SKM-1 treated with dmso at 0.1 percent for 144 hours (cell line): ENCODE measurements around the gene LCN6.
"Not testable (repeated sequence)": the region's sequence is repeated elsewhere in the genome, so short reads cannot be mapped to it uniquely, and the experiment has no call there.

Experiments
- DNase-seq: peaks from one replicate; lab custom pipeline; 2025; ENCODE audit not compliant: unreplicated experiment; lab: John Stamatoyannopoulos, UW

The LCN6 gene

GRCh38 chr9:136760424-136760823 lies 12.1 kb upstream of the LCN6 start:
- no peak for DNase-seq

- DNase-seq: no peak
These were observed 11.4 kb upstream of the LCN6 start for GRCh38 chr9:136759436-136760325.

- no peak for DNase-seq
These were observed 10.7 kb upstream of the LCN6 start for GRCh38 chr9:136759001-136759400.

DNA sequence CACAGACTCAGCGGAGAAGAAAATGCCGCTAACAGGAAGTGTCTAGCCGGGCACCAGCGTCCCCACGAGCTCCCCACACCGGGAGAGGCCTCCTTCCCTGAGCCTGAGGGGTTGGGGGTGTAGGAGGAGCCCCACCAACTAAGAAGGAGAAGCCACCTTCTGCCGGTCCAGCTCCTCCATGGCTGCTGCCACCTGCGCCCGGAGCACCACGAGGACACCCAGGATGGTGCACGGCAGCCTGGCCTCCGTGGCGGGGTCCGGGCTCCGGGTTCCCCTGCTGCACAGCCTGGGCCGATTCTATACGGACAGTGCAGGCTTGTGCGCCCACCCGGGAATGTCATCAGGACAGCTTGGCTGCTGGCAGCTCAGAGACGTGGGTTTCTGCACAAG lies 9.4 kb upstream of the LCN6 start:
- no peak for DNase-seq

DNA sequence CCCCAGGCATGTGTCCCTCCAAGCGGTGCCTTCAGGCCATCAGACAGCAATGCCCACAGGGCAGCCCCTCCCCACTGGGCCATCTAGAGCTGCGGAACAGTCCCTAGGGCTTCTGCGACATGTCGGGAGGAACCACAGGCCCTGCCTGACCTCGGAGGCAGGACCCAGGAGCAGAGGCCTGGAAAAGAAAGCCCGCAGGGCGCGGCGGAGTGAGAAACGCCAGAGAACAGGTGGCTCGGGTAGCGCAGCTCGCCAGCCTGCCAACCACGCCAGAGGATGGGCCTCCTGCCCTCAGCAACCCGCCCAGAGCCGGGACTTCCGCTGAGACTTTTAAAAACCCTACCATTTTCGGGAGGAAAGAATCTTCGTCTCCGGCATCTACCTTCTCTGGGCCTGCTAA lies 9.0 kb upstream of the LCN6 start:
- no peak for DNase-seq

DNA sequence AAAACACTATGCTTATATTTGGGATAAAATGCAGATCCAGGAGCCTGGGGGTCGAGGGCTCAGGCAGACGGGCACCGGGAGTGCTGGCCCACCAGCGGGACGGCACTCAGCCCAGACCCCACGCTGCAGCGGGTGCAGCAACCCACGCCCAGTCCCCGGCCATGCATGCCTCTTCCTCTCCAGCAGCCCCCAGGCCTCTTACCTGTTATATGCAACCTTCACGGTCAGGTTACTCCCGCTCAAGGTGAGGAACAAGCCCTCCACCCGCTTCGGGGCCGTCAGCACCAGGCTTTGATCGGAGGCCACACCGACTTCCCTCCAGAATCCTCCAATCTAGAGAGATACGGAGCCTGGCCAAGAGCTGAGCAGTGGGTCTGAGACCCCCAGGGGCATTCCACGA lies 8.5 kb upstream of the LCN6 start:
- DNase-seq: no peak

DNA sequence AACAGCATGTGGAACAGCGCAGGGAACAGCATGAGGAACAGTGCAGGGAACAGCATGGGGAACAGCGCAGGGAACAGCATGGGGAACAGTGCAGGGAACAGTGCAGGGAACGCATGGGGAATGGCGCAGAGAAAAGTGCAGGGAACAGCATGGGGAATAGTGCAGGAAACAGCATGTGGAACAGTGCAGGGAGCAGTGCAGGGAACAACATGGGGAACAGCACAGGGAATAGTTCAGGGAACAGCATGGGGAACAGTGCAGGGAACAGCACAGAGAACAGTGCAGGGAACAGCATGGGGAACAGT lies 7.8 kb upstream of the LCN6 start:
- no peak for DNase-seq

DNA sequence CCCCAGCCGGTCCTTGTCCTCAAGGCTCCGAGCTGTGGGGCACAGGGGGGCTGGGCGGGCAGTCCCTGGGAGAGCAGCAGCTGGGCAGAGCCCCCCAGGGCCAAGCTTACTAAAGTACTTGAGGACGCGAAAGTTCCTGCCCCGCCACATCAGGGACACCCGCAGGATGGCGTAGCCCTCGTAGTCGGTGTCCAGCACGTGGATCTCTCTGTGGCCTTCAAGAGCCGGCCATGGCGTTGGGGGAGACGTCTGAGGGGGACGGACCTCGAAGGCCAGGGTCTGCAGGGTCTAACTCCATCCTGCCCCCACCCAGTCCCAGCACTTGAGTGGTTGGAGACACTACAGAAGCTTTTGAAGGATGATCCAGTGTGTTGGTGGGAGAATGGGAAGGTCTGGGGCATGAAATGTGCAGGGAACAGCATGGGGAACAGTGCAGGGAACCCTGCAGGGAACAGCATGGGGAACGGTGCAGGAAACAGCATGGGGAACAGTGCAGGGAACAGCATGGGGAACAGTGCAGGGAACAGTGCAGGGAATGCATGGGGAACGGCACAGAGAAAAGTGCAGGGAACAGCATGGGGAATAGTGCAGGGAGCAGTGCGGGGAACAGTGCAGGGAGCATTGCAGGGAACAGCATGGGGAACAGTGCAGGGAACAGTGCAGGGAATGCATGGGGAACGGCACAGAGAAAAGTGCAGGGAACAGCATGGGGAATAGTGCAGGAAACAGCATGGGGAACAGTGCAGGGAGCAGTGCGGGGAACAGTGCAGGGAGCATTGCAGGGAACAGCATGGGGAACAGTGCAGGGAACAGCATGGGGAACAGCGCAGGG lies 7.2 kb upstream of the LCN6 start:
- DNase-seq: not testable (repeated sequence)

- no peak for DNase-seq
These were observed 6.4 kb upstream of the LCN6 start for GRCh38 chr9:136754626-136755301.

GRCh38 chr9:136754059-136754572 lies 5.8 kb upstream of the LCN6 start:
- DNase-seq: no peak

GRCh38 chr9:136753371-136754058 lies 5.2 kb upstream of the LCN6 start:
- no peak for DNase-seq

DNA sequence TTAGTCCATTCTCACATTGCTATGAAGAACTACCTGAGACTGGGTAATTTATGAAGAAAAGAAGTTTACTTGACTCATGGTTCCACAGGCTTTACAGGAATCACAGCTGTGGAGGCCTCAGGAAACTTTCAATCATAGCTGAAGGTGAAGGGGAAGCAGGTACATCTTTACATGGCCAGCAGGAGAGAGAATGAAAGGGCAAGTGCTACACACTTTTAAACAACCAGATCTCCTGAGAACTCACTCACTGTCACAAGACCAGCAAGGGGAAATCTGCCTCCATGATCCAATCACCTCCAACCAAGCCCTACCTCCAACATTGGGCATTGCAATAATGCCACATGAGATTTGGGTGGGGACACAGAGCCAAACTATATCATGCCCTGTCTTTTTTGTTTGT lies 3.5 kb upstream of the LCN6 start:
- no peak for DNase-seq

DNA sequence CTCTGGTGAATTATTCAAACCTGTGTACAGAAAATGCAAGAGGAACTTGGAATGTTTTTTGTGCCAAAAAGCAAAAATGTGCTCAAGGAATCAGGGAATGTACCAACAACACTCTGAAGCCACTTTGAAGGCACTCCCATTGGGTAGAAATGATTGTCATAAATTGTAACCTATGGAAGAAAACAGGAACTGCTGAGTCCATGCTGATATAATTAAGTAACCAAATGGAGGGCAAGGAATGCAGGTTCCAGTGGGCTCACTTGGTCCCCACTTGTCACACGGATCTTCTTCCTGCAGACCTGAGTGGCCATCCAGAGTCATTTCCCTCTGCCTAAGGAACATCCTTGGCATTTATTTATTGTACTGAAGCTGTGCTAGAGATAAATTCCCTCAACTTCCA lies 2.9 kb upstream of the LCN6 start:
- no peak for DNase-seq

DNA sequence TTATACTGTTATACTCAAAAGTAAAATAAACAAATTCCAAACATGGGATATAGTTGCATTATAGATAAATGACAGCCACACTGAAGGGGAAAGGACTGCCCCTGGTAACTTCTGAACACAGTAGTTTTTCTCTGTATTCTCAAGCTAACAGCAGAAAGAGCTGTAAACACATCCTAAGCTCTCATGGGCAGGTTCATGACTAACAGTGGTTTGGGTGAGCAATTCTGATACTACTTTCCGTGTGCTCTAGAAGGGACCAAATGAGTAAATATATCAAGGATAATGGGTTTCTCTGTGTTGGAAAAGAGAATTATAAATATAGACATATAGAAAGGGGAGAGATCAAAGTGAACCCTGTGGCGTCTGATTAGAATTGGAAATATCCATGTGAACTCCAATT lies 2.2 kb upstream of the LCN6 start:
- no peak for DNase-seq

DNA sequence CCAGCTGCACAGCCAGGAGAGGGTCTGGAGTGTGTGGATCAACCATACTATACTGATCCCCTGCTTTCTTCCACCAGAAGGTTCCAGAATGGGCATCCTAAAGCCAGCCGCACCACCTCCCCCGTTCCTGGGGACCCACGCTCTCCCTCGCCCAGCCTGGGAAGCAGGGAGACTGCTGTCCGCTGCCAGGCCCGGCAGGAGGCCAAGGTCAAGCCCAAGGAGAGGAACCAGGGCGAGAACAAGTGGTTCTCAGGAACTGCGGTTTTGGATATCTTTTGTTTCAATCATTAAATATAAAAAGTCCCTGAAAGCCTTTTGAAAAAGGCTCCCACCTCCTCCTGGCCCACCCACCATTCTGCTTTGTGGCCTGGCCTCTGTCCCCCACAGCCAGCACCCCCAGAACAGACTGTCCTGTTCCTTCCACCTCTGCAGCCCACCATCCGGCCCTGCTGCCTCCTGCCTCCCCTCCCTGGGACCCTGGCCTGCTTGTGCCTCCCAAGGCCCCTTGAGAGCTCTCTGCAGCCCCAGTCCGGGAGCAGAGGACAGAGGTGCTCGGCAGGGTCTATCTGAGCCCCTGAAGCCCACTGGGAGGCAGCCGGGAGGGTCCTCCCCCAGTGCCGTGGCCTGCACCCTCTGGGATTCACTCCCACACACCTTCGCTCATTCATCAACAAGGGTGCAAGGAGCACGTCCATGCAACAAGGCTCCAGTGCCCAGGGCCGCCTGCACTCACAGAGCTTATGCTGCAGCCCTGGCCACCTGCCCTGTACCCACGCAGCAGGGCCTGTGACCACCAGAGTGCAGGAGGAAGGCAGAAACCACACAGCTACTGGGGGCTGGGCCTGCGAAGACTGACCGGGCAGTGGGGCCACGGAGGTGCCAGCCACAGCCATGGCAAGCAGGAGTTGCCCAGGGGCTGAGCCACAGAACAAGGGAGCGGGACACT lies 614 bp upstream of the LCN6 start:
- no peak for DNase-seq

DNA sequence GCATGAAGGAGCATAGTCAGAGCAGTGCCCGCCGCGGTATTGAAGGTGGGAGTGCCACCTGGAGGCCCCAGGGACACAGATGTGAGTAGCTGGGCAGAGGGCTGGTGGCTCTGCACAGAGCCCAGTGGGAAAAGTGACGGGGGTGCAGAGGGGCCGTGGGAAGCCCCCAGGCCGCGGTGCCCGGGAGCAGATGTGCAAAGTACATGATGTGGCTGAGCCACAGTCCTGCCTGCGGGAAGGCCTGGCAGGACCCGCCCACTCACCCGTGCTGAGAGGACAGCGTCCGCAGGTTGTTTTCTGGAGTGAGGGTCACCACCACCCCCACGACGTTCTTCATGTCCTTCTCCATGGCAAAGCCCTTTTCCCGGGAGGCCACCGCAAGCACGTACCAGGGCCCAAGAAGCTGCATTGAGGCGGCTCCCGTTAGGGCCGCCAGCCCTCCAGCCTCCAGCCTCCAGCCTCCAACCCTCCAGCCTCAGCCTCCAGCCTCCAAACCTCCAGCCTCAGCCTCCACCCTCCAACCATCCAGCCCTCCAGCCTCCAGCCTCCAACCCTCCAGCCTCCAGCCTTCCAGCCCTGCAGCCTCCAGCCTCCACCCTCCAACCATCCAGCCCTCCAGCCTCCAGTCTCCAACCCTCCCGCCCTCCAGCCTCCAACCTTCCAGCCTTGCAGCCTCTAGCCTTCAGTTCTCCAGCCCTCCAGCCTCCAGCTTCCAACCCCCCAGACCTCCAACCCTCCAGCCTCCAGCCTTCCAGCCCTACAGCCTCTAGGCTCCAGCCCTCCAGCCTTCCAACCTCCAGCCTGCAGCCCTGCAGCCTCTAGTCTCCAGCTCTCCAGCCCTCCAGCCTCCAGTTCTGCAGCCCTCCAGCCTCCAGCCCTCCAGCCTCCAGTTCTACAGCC lies 914 bp downstream of the LCN6 start:
- DNase-seq: no peak

DNA sequence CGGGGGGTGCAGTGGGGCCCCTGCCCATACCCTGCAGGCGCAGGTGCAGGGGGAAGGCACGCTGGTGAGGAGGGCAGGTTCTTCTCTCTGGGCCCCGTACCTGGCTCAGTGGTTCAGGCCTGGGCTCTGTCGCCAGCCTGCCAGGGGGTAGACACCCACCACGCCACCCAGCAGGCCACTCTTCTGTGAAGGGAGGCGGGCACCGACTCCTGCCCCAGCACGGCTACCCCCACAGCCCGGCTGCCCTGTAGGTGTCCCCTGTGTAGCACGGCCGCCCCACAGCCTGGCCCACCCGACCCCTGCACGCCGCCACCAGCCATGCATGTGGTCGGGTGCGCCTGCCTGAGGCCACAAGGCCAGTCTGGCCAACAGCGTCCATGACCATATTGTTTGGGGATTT lies 1.7 kb downstream of the LCN6 start:
- no peak for DNase-seq

DNA sequence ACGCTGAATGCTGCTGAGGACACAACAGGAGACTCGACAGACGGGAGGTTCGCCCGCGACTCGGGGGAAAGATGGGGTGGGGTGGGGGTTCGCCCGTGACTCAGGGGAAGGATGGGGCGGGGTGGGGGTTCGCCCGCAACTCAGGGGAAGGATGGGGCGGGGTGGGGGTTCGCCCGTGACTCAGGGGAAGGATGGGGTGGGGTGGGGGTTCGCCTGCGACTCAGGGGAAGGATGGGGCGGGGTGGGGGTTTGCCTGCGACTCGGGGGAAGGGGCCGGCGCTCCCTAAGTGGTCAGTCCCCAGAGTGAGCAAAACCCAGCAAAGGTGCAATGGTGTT lies 2.2 kb downstream of the LCN6 start:
- DNase-seq: no peak
